Stomach (tissue), 9 donors: ENCODE measurements around the gene CERS4. TPM values are rescaled to one million over a fixed set of nuclear protein-coding genes. Genes with fewer than 3 reads are reported as not detected.

Experiments
- DNase-seq, 2 donors: peaks; one replicate each; pipeline versions ENCODE4 v3.0.0 to v3.0.0-alpha.2; 2013 to 2019
- H3K27ac ChIP-seq, 5 donors: fragments of 200-600 bp in 4 of 5; sonication (generic) in 4 of 5; one replicate each; pipeline ENCODE4 v1.5.1; 2013 to 2019; ENCODE audit warnings: mild to moderate bottlenecking in 1 of 5, moderate library complexity in 1 of 5
- H3K27me3 ChIP-seq, 3 donors: fragments of 200-600 bp; sonication (generic); one replicate each; pipeline ENCODE4 v1.5.1; 2017 to 2019; ENCODE audit warnings: mixed run types in 1 of 3
- H3K36me3 ChIP-seq, 4 donors: fragments of 200-600 bp; sonication (generic); 1 replicate in 3 of 4; 2 replicates in 1 of 4; pipeline ENCODE4 v1.5.1; 2016 to 2019
- H3K4me1 ChIP-seq, 4 donors: fragments of 200-600 bp; sonication (generic); one replicate each; pipeline ENCODE4 v1.5.1; 2016 to 2019
- H3K4me3 ChIP-seq, 4 donors: fragments of 200-600 bp; sonication (generic) in 3 of 4; one replicate each; pipeline ENCODE4 v1.5.1; 2016 to 2019; ENCODE audit warnings: mild to moderate bottlenecking in 1 of 4
- H3K9me3 ChIP-seq, 4 donors: fragments of 200-600 bp; sonication (generic); one replicate each; pipeline ENCODE4 v1.5.1; 2016 to 2019
- CTCF ChIP-seq, 7 experiments: fragments of 450-650 bp in 4 of 7; fragments of 200-600 bp in 3 of 7; sonication (generic) in 3 of 7; IDR thresholded peaks; one replicate each; pipeline ENCODE4 v1.5.1; 2016 to 2019; ENCODE audit warnings: antibody characterized with exemption in 7 of 7, control low read depth in 2 of 7, mild to moderate bottlenecking in 1 of 7
- EP300 ChIP-seq: sonication (generic); formaldehyde crosslinking; IDR thresholded peaks from one replicate; pipeline ENCODE4 v1.6.1; 2017; ENCODE audit warnings: antibody characterized with exemption
- POLR2A ChIP-seq, 4 donors: fragments of 450-650 bp; IDR thresholded peaks; one replicate each; pipeline ENCODE4 v1.6.1; 2016; ENCODE audit warnings: antibody characterized with exemption in 4 of 4, control low read depth in 2 of 4, mild to moderate bottlenecking in 1 of 4, moderate library complexity in 1 of 4
- POLR2AphosphoS5 ChIP-seq, 3 donors: sonication (generic); formaldehyde crosslinking; IDR thresholded peaks; one replicate each; pipeline ENCODE4 v1.6.1; 2016; ENCODE audit warnings: antibody characterized with exemption in 3 of 3
- WGBS, 5 donors: extraction: QIAGEN DNeasy Blood & Tissue Kit in 3 of 5; methylation state at CpG; one replicate each; pipeline versions ENCODE4 v1.1.5 to v1.1.7; 2013 to 2018; 5-methylcytosine and 5-hydroxymethylcytosine counted together
- intact Hi-C: fragments of 100-400 bp; cut with DNase I; formaldehyde crosslinking; loops from one replicate; pipeline ENCODE4 v1.15.1; 2023; ENCODE audit warnings: low total_unique reads
- polyA plus RNA-seq, 3 donors: library from polyadenylated mRNA; stranded (reverse); fragments of 200-250 nt; gene quantifications; one replicate each; pipeline ENCODE4 v1.2.3, GENCODE V29; 2013
- total RNA-seq, 5 donors: library from RNA; depleted of rRNA; stranded (reverse); fragments of >200 nt; gene quantifications; one replicate each; pipeline versions ENCODE4 v1.1.0 to v1.2.3, GENCODE V29; 2014 to 2016
- donor health status: healthy with polysubstance abuse.
- donor health status: Bipolar disorder and iron deficiency.
- donor health status: healthy.

Gene CERS4
- total and polyA plus RNA-seq, 8 donors: 1.7 to 124 (median 34.7) TPM

- DNase-seq: peak; percentile 94 to 96
- H3K4me1 ChIP-seq: peaks cover 17 to 37% (median 29%) of the 10 kb centered on the region in 4 donors
- 9 to 18% (median 12%) methylated on average over 14 to 17 of the region's 17 CpGs for WGBS, 5 donors
- H3K9me3 ChIP-seq: peaks cover 0 to 8% (median 0%) of the 10 kb centered on the region in 4 donors
- TF ChIP-seq POLR2AphosphoS5 (IDR thresholded peaks at IDR 0.05) (peak; percentile 49 to 90 (median 57)), POLR2A (IDR thresholded peaks at IDR 0.05) (no peak), EP300 (no peak), CTCF (IDR thresholded peaks at IDR 0.05) (no peak)
- H3K27ac ChIP-seq: peak overlapping the region; percentile 52 to 79 (median 72)
- intact Hi-C loops: no loop called here
- peaks cover 0 to 10% (median 0%) of the 10 kb centered on the region in 4 donors for H3K36me3 ChIP-seq
- H3K4me3 ChIP-seq: peak overlapping the region in 1 of 4 donors; percentile 15
- H3K27me3 ChIP-seq: no peaks in the 10 kb centered on the region
Observed at GRCh38 chr19:8240274-8241229, 31.4 kb downstream of the CERS4 start.

- Histone ChIP-seq H3K36me3 (peaks cover 0 to 10% (median 0%) of the 10 kb centered on the region in 4 donors), H3K4me1 (peaks cover 17 to 36% (median 29%) of the 10 kb centered on the region in 4 donors), H3K4me3 (no peak overlapping the region), H3K9me3 (peaks cover 0 to 8% (median 0%) of the 10 kb centered on the region in 4 donors), H3K27me3 (no peaks in the 10 kb centered on the region), H3K27ac (no peak overlapping the region)
- TF ChIP-seq POLR2A (IDR thresholded peaks at IDR 0.05): no peak
- no peak for TF ChIP-seq CTCF (IDR thresholded peaks at IDR 0.05)
- TF ChIP-seq POLR2AphosphoS5 (IDR thresholded peaks at IDR 0.05): no peak
- TF ChIP-seq EP300: no peak
- intact Hi-C loops: no loop called here
- 39 to 69% (median 63%) methylated on average over 4 of the region's 4 CpGs for WGBS, 5 donors
- peak in 1 of 2 donors; percentile 3 for DNase-seq
Observed at GRCh38 chr19:8241646-8242045, 32.5 kb downstream of the CERS4 start.

- Histone ChIP-seq H3K27ac (no peak overlapping the region), H3K9me3 (peaks cover 0 to 8% (median 0%) of the 10 kb centered on the region in 4 donors), H3K4me3 (no peak overlapping the region), H3K27me3 (no peaks in the 10 kb centered on the region), H3K36me3 (peaks cover 0 to 12% (median 0%) of the 10 kb centered on the region in 4 donors), H3K4me1 (peaks cover 17 to 30% (median 28%) of the 10 kb centered on the region in 4 donors)
- intact Hi-C loops: no loop called here
- TF ChIP-seq POLR2A (IDR thresholded peaks at IDR 0.05): no peak
- no peak for TF ChIP-seq POLR2AphosphoS5 (IDR thresholded peaks at IDR 0.05)
- no peak for TF ChIP-seq EP300
- no peak for TF ChIP-seq CTCF (IDR thresholded peaks at IDR 0.05)
- WGBS, 5 donors: 90 to 97% (median 90%) methylated on average over 4 of the region's 4 CpGs
- DNase-seq: no peak
Observed at GRCh38 chr19:8242211-8242821, 33.1 kb downstream of the CERS4 start.

DNA sequence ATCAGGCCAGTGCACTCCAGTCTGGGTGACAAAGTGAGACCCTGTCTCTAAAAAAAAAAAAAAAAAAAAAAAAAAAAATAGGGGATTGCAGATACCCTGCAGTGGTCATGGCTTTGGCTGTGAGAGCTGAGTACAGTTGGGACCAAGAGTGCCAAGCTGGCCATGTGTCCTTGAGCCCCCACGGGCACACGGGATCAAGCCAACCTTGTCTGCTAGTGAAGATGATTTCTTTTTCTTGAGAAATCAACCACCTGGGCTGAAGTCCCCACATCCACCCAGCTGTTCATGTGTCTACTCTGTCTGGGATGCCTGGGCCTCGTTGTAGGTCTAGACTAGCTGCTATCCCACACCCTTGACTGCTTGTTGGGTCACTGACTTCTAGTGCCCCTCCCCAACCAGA lies 34.0 kb downstream of the CERS4 start:
- Histone ChIP-seq H3K4me1 (peaks cover 17 to 30% (median 27%) of the 10 kb centered on the region in 4 donors), H3K27me3 (no peaks in the 10 kb centered on the region), H3K27ac (no peak overlapping the region), H3K36me3 (peaks cover 0 to 13% (median 0%) of the 10 kb centered on the region in 4 donors), H3K9me3 (peaks cover 0 to 8% (median 0%) of the 10 kb centered on the region in 4 donors), H3K4me3 (no peak overlapping the region)
- no peak for TF ChIP-seq EP300
- TF ChIP-seq CTCF (IDR thresholded peaks at IDR 0.05): no peak
- no peak for TF ChIP-seq POLR2AphosphoS5 (IDR thresholded peaks at IDR 0.05)
- TF ChIP-seq POLR2A (IDR thresholded peaks at IDR 0.05): no peak
- intact Hi-C loops: no loop called here
- no peak for DNase-seq
- 96 to 99% (median 96%) methylated on average over 3 of the region's 3 CpGs for WGBS, 5 donors
